ENCODE results near the gene CASP8. TPM values are rescaled to one million over a fixed set of nuclear protein-coding genes. Genes with fewer than 3 reads are reported as not detected.

CASP8 gene
- total and polyA plus RNA-seq, 9 of the 15 experiments (the other 6 are each of a cell fraction or from before 2014, with no cell fraction given) = 10.2 to 31.4 (median 19.4) TPM

- TF ChIP-seq ZNF449 (CRISPR knock-in tag; IDR thresholded peaks at IDR 0.05) (no peak), MNT (conservative IDR thresholded peaks at IDR 0.05) (peak in 1 of 2 experiments; percentile 71; a peak in 2 of 4 replicates), ETS2 (tag; IDR thresholded peaks at IDR 0.05; ENCODE audit: borderline replicate concordance, poor library complexity, severe bottlenecking) (no peak), IFI16 (CRISPR knock-in tag; IDR thresholded peaks at IDR 0.05) (no peak), KAT7 (CRISPR knock-in tag; IDR thresholded peaks at IDR 0.05; ENCODE audit: borderline replicate concordance) (no peak), PRDM10 (IDR thresholded peaks at IDR 0.05; ENCODE audit: partially characterized antibody) (no peak), MAZ (CRISPR knock-in tag; conservative IDR thresholded peaks at IDR 0.05 in 1 of 2, IDR thresholded peaks at IDR 0.05 in 1 of 2) (no peak; a peak in 1 of 4 replicates), ZNF121 (CRISPR knock-in tag; conservative IDR thresholded peaks at IDR 0.05) (no peak), DIDO1 (tag; IDR thresholded peaks at IDR 0.05; ENCODE audit: low read depth) (no peak), UBTF (IDR thresholded peaks at IDR 0.05; ENCODE audit: borderline replicate concordance in 1 of 2, low read depth in 2 of 2, low read length in 2 of 2) (no peak), ZNF263 (CRISPR knock-in tag; IDR thresholded peaks at IDR 0.05; ENCODE audit: borderline replicate concordance) (no peak), SIN3B (IDR thresholded peaks at IDR 0.05; ENCODE audit: low read depth) (no peak), ZBTB8A (IDR thresholded peaks at IDR 0.05; ENCODE audit: partially characterized antibody) (no peak), PATZ1 (CRISPR knock-in tag; IDR thresholded peaks at IDR 0.05; ENCODE audit: borderline replicate concordance) (no peak), NEUROD1 (IDR thresholded peaks at IDR 0.05; ENCODE audit: borderline replicate concordance, low read depth, low read length, partially characterized antibody) (no peak), RNF2 (IDR thresholded peaks at IDR 0.05) (0 out of 2 replicates have a peak, but pooled peaks have one; percentile 40)
Measured at GRCh38 chr2:201220102-201220570, 40.2 kb upstream of the CASP8 start (continued).
